Activated T-helper 2 cell treated with anti-CD3 and anti-CD28 coated beads, Interferon-gamma antibody, Interleukin-2, Interleukin-4, amounts not matched to agents 10 μg/mL and 5 μg/mL and 100 μg/mL, durations not matched to agents 14 hours and 24 hours and 36 hours (primary cell): ENCODE measurements around the gene TCTN3. TPM values are rescaled to one million over a fixed set of nuclear protein-coding genes. Genes with fewer than 3 reads are reported as not detected.
"Not testable (repeated sequence)": the region's sequence is repeated elsewhere in the genome, so short reads cannot be mapped to it uniquely, and the experiment has no call there.

Experiments used
- DNase-seq: peaks from one replicate; pipeline ENCODE4 v3.0.0; 2021; ENCODE audit warnings: low spot score
- H3K27ac Mint-ChIP-seq: one replicate; pipeline ENCODE4 v1.8.0; 2021; ENCODE audit warnings: mixed read lengths
- H3K27me3 Mint-ChIP-seq: one replicate; pipeline ENCODE4 v1.8.0; 2021; ENCODE audit warnings: low read depth, mixed read lengths
- H3K36me3 Mint-ChIP-seq: one replicate; pipeline ENCODE4 v1.8.0; 2021; ENCODE audit warnings: low read depth, mixed read lengths
- H3K4me1 Mint-ChIP-seq: one replicate; pipeline ENCODE4 v1.8.0; 2021; ENCODE audit warnings: low read depth, mixed read lengths
- H3K4me3 Mint-ChIP-seq: one replicate; pipeline ENCODE4 v1.8.0; 2021; ENCODE audit warnings: low read depth, mild to moderate bottlenecking, moderate library complexity, mixed read lengths
- H3K9me3 Mint-ChIP-seq: one replicate; pipeline ENCODE4 v1.8.0; 2021; ENCODE audit warnings: mixed read lengths
- intact Hi-C: fragments of 100-400 bp; cut with micrococcal nuclease; formaldehyde crosslinking; loops from one replicate; pipeline ENCODE4 v1.15.1; 2023
- total RNA-seq: library from RNA; stranded (reverse); gene quantifications from 2 replicates; pipeline ENCODE4 v1.2.3, GENCODE V29; 2022

TCTN3 gene, protein sequence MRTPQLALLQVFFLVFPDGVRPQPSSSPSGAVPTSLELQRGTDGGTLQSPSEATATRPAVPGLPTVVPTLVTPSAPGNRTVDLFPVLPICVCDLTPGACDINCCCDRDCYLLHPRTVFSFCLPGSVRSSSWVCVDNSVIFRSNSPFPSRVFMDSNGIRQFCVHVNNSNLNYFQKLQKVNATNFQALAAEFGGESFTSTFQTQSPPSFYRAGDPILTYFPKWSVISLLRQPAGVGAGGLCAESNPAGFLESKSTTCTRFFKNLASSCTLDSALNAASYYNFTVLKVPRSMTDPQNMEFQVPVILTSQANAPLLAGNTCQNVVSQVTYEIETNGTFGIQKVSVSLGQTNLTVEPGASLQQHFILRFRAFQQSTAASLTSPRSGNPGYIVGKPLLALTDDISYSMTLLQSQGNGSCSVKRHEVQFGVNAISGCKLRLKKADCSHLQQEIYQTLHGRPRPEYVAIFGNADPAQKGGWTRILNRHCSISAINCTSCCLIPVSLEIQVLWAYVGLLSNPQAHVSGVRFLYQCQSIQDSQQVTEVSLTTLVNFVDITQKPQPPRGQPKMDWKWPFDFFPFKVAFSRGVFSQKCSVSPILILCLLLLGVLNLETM
- 66.5 and 71.3 TPM in 2 replicates for total RNA-seq

DNA sequence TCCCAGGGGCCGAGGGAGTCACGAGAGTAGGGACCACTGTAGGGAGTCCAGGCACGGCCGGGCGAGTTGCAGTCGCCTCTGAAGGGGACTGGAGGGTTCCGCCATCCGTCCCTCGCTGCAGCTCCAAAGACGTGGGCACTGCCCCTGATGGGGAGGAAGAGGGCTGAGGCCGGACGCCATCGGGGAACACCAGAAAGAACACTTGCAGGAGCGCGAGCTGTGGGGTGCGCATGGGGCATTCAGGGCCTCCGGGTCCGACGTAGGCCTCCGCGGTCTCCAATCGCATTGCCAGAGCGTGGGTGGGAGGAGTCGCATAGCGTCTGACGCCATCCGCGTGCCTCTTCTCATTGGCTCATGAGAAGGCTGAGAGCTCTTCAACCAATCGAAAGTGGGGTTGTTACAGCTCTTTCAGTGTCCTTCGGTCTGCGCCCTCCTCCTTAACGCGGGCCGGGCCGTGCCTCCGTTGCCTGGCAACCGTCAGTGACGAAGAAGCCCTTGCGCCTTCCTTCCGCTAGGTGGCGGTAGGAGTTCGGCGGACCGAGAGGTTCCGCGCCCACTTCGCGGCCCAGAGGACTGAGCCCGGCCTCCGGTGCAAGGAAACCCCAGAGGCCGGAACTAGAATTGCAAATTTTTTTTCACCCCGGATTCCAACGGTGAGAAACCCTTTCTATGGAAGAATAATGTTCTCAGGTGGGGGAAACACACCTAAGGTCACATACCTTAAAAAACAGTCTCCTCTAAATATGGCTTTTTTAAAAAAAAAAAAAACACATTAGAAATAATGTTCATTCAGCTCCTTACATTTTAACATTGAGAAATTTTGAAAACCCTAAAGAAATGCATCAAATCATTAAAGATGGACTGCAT is at the start of gene TCTN3:
Gene TCTN3 (minus strand): TSS at position 260 of the 867 bp plus-strand sequence. CDS start 28 bp downstream, at position 232.
- H3K4me1 Mint-ChIP-seq, result peaks cover 39% of the 10 kb centered on the region
- H3K36me3 Mint-ChIP-seq, result peaks cover 58% of the 10 kb centered on the region
- H3K4me3 Mint-ChIP-seq, result peak within 1 kb of the TSS; percentile 99

DNA sequence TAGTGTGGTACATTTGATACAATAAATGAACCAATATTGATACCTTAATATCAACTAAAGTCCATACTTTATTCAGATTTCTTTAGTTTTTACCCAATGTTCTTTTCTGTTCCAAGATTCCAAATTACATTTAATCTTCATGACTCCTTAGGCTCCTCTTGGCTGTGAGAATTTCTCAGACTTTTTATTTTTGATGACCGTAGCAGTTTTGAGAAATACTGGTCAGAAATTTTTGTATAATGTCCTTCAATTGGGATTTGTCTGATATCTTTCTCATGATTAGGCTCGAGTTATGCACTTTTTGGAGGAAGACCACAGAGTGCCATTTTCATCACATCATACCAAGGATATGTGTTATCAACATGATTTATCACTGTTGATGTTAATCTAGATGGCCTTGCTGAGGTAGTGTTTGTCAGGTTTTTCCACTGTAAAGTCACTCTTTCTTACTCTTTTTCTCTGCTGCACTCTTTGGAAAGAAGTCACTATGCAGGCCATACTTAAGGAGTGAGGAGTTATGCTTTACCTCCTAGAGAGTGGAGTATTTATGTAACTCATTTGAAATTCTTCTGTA is 49.3 kb upstream of the TCTN3 start:
- Mint-ChIP-seq H3K27me3 (peaks cover 3% of the 10 kb centered on the region), H3K27ac (no peak overlapping the region), H3K36me3 (peaks cover 9% of the 10 kb centered on the region), H3K9me3 (peaks cover 11% of the 10 kb centered on the region), H3K4me1 (peaks cover 31% of the 10 kb centered on the region), H3K4me3 (no peak overlapping the region)
- DNase-seq, result no peak
- intact Hi-C loops, result no loop called here

More for the DNA sequence above, at the start of gene TCTN3:
- peak; percentile 97 for DNase-seq
- Mint-ChIP-seq H3K27me3 (no peaks in the 10 kb centered on the region), H3K9me3 (peaks cover 9% of the 10 kb centered on the region), H3K27ac (peak within 1 kb of the TSS; percentile 97)
- intact Hi-C loops, result loop anchor here (1.0 to 10.0 kb wide), 9 partner anchors 38 to 437 kb away; partner anchors contain the start of genes ALDH18A1, CC2D2B, CCNJ and SORBS1

DNA sequence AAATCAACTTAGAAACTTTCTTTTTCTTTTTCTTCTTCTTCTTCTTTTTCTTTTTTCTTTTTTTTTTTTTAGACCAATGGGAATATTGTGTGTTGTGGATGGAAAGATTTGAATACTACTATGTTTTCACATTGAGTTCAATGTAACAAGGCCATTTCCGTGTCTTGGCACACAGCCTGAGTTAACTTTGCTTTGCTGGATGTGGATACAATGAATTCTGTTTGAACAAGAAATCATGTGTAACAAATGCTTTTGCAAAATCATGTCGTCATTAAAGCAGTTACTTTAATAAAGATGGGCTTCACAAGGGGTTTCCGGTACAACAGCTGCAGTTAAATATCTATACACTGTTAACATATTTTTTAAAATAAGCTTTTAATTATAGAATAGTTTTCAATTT is 48.8 kb upstream of the TCTN3 start:
- Mint-ChIP-seq H3K36me3 (peaks cover 9% of the 10 kb centered on the region), H3K27ac (peak overlapping the region; percentile 19), H3K4me3 (no peak overlapping the region), H3K4me1 (peaks cover 31% of the 10 kb centered on the region), H3K27me3 (peaks cover 3% of the 10 kb centered on the region), H3K9me3 (peaks cover 11% of the 10 kb centered on the region)
- intact Hi-C loops, result no loop called here
- no peak for DNase-seq

DNA sequence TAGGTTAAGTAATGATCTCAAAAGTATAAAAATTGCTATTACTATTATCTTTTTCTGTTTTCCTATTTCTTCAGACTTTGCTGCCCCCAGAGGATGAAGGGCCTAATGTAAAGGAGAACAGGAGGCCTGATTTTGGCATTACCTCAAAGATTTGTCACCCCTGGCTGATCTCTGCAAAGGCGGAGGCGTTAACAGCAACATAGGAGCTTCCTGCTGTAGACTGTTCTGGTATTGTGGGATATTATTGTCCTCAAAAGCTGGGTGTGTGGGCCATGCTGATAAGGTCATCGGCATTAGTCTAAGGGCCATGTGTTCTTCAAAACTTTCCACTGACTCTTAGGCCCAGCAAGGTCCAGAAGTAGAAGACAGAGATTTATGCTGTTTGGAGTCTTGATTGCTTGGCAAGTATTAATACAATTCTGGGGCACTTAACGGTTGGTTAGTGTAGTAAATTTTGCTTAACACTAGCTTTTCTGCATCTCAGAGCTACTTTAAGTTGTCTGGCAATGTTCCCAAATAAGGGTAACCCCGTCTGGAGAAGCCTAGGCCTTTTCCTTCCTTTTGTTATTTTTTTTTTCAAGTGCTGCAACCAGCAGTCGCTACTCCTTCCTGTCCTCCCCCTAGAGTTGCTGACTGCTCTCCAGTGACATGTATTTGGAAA is 48.2 kb upstream of the TCTN3 start:
- Mint-ChIP-seq H3K27me3 (peaks cover 3% of the 10 kb centered on the region), H3K4me1 (peaks cover 31% of the 10 kb centered on the region), H3K36me3 (peaks cover 9% of the 10 kb centered on the region), H3K4me3 (no peak overlapping the region), H3K9me3 (peaks cover 11% of the 10 kb centered on the region), H3K27ac (peak overlapping the region; percentile 19)
- intact Hi-C loops, result no loop called here
- DNase-seq, result no peak

DNA sequence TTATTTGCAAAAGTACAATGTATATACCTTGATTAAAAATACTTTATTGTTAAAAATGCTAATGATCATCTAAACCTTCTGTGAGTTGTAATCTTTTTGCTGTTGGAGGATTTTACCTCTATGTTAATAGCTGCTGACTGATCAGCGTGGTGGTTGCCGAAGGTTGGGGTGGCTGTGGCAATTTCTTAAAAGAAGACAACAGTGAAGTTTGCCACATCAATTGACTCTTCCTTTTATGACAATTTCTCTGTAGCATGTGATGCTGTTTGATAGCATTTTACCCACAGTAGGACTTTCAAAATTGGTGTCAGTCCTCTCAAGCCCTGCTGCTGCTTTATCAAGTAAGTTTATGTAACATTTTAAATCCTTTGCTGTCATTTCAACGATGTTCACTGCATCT is 45.3 kb upstream of the TCTN3 start:
- peaks cover 6% of the 10 kb centered on the region for H3K36me3 Mint-ChIP-seq
- intact Hi-C loops, result no loop called here
- H3K9me3 Mint-ChIP-seq, result peaks cover 7% of the 10 kb centered on the region
- H3K27ac Mint-ChIP-seq, result peak overlapping the region; percentile 13
- H3K4me3 Mint-ChIP-seq, result no peak overlapping the region
- H3K4me1 Mint-ChIP-seq, result peaks cover 31% of the 10 kb centered on the region
- no peak for DNase-seq
- H3K27me3 Mint-ChIP-seq, result peaks cover 6% of the 10 kb centered on the region

DNA sequence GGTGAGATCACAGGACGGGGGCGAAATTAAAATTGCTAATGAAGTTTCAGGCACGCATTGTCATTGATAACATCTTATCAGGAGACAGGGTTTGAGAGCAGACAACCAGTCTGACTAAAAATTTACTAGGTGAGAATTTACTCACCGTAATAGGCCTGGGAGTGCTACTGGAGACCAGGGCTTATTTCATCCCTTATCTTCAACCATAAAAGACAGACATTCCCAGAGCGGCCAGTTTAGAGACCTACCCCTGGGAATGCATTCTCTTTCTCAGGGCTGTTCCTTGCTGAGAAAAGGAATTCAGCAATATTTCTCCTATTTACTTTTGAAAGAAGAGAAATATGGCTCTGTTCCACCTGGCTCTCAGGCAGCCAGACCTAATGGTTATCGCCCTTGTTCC is 39.2 kb upstream of the TCTN3 start:
- H3K4me1 Mint-ChIP-seq, DNase-seq, intact Hi-C loops, H3K27ac Mint-ChIP-seq, H3K4me3 Mint-ChIP-seq, H3K36me3 Mint-ChIP-seq: not testable (repeated sequence)
- Mint-ChIP-seq H3K9me3 (peaks cover 31% of the 10 kb centered on the region), H3K27me3 (peaks cover 22% of the 10 kb centered on the region)

DNA sequence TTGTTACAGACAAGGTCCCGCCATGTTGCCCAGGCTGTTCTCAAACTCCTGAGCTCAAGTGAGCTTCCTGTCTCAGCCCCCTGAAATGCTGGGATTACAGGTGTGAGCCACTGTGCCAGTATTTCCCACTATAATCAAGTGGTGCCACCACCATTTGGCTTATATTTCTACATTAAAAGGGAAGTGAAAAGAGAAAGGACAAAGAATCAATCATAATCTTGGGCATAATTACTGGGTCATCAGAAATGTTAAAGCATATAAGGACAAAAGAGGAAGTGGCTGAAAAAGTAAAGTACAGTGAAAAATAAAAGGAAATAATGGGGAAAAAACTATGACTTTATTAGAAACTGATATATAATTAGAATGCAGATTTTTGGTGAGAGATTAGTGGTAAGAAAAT is 36.5 kb upstream of the TCTN3 start:
- no peak for DNase-seq
- H3K4me3 Mint-ChIP-seq, result no peak overlapping the region
- peaks cover 2% of the 10 kb centered on the region for H3K4me1 Mint-ChIP-seq
- peaks cover 26% of the 10 kb centered on the region for H3K27me3 Mint-ChIP-seq
- H3K27ac Mint-ChIP-seq, result no peak overlapping the region
- intact Hi-C loops, result no loop called here
- peaks cover 32% of the 10 kb centered on the region for H3K9me3 Mint-ChIP-seq
- H3K36me3 Mint-ChIP-seq, result peaks cover 6% of the 10 kb centered on the region

DNA sequence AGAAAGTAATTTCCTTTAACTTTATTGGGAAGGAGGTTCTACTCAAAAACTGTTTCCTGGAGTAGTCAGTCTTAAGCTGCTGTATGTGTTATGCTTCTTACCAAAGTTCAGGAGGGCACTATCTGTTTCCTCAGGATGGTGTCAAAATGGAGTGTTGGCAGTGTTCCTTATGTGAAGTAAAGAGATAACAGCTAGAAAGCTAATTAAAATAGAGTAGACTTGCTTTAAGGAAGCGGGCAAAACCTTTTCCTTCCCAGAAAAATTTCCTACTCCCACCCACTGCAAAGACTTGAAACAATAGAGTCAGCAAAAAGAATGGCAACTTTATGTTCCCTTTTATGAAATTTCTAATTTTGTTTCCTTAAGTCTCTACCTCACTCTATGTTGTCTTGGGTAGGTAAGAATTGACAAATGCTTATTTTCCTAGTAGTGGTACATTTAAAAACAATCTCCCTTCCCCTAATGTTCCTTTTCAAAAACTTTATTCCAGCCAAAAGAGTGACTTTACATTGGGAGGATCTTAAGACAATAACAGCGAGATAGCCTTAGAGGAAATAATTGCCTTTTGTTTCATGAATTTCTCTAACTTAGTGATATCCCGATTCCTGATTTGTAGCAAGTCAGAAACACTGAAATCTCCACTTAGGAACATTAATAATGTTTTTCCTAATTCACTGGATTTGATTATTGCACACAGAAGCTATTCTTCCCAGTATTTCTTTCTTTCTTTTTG is 35.8 kb upstream of the TCTN3 start:
- H3K4me3 Mint-ChIP-seq, result no peak overlapping the region
- no peak for DNase-seq
- H3K4me1 Mint-ChIP-seq, result peaks cover 2% of the 10 kb centered on the region
- H3K36me3 Mint-ChIP-seq, result peaks cover 4% of the 10 kb centered on the region
- no peak overlapping the region for H3K27ac Mint-ChIP-seq
- peaks cover 37% of the 10 kb centered on the region for H3K9me3 Mint-ChIP-seq
- H3K27me3 Mint-ChIP-seq, result peaks cover 31% of the 10 kb centered on the region
- intact Hi-C loops, result no loop called here

DNA sequence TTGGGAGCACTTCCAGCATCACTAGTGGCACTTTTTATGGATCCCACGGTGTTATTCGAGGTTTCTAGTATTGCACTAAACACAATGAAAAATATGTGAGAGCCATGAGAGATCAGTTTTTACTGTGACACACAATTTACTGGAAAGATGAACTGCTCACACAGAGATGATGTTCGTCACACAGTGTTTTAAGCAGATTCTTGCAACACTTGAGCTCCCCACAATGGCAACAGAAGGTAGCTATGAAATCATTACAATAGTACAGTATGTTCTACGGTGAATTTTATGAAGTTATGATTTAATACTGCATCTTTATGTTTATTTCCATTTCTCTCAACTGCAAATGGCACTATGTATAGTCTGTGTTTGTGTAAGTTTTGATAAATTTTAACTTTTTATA is 34.8 kb upstream of the TCTN3 start:
- peaks cover 30% of the 10 kb centered on the region for H3K9me3 Mint-ChIP-seq
- no peak for DNase-seq
- intact Hi-C loops, result no loop called here
- peaks cover 28% of the 10 kb centered on the region for H3K27me3 Mint-ChIP-seq
- H3K27ac Mint-ChIP-seq, result no peak overlapping the region
- H3K4me1 Mint-ChIP-seq, result peaks cover 2% of the 10 kb centered on the region
- H3K4me3 Mint-ChIP-seq, result no peak overlapping the region
- no peaks in the 10 kb centered on the region for H3K36me3 Mint-ChIP-seq

DNA sequence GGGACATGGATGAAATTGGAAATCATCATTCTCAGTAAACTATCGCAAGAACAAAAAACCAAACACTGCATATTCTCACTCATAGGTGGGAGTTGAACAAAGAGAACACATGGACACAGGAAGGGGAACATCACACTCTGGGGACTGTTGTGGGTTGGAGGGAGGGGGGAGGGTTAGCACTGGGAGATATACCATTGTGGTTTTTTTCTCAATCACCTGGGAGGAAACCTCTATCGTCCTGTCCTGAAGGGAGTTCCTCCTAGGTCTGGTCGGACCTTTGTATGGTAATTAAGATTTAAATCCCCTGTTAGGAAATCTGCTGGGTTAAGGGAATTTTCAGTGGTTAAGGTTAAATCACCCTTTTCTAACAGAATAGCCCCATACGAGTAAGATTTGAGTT is 28.8 kb upstream of the TCTN3 start:
- peaks cover 17% of the 10 kb centered on the region for H3K9me3 Mint-ChIP-seq
- H3K4me3 Mint-ChIP-seq, H3K4me1 Mint-ChIP-seq, H3K27me3 Mint-ChIP-seq, H3K36me3 Mint-ChIP-seq, intact Hi-C loops, DNase-seq, H3K27ac Mint-ChIP-seq: not testable (repeated sequence)

DNA sequence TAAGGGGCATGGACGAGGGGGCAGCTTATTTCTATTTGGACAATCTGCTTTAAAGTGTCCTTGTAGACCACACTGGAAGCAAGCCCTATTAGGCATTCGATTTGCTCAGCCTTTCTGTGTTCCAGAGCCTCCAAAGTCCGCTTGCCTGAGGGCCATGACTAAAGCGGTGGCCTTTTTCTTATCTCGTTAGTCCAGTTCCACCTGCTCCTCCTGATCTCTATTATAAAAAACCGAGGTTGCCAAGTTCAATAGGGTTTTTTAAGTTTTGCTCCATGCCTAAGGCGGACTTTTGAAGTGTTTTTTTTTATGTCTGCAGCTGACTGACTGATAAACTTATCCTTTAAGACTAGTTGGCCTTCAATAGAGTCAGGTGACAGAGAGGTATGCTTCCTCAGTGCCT is 27.0 kb upstream of the TCTN3 start:
- H3K36me3 Mint-ChIP-seq, intact Hi-C loops, DNase-seq, H3K4me1 Mint-ChIP-seq, H3K4me3 Mint-ChIP-seq, H3K27ac Mint-ChIP-seq: not testable (repeated sequence)
- Mint-ChIP-seq H3K9me3 (peaks cover 17% of the 10 kb centered on the region), H3K27me3 (peaks cover 10% of the 10 kb centered on the region)
